GM18520 (cell line): Measurements from ENCODE around the gene KRT7.
"Not testable (repeated sequence)": the region's sequence is repeated elsewhere in the genome, so short reads cannot be mapped to it uniquely, and the experiment has no call there.

Experiments used
- ATAC-seq: cut with Tn5 transposase; IDR thresholded peaks from one replicate; pipeline ENCODE4 v1.9.1; 2021; ENCODE audit not compliant: unreplicated experiment

KRT7 gene

DNA sequence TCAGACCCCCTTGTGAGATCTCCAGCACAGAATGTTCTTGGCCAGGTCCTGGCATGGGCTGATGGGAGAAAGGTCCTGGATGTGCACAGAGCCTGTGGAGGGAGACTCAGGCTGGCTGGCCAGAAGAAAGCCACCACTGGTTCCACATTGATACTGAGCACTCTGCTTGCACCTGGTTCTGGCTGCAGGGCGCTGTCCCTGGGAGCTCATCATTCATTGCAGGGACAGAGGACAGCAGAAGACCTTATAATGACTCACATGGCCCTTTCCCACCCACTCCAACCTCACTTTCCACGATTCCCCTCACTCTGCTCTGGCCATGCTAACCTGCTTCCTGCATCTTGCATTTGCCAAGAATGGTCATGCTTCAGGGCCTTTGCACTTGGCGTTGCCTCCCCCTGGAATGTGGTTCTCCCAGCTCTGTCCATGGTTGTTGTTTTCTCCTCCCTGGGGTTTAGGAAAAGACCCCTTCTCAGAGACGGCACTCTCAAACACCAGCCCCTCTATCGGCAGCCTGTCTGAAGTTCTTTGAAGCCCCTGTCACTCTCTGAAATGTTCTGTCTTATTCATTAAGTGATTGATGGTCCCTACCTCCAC lies 10.3 kb downstream of the KRT7 start:
- no peak for ATAC-seq

DNA sequence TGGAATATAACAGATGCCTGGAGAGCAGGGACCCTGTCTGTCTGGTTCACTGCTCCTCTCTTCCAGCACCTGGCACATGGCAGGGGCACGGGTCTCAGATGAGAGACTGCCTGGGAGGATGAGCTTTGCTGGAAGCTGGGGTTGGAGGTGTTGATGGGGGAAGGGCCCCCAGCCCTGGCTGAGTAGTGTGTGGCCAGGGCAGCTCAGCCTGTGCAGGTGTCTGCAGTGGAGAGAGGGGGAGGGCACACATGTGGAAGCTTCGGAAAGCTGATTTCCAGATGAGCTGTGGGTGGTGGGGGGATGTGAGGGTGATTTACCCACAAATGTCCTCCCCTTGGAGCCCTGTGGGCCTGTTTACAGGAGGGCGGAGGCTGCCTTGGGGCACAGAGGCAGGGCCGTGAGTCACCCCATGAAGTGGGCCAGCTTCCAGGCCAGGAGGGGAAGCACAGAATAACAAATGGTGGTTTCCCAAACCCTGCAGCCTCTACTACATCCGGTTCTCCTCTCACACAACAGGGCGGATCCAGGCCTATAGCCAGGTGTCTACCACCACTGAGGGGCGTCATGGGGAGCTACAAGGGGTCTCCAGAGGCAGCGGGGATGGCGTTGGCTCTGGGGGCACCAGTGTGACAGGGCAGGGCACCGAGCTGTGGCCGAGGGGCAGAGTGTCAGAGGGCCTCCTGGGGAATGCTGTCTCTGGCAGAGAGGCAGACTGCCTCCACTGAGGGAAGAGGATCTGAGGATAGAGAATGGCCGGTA lies 11.0 kb downstream of the KRT7 start:
- ATAC-seq = peak; percentile 75

- no peak for ATAC-seq
Measured at GRCh38 chr12:52244615-52244994, 11.6 kb downstream of the KRT7 start.

- ATAC-seq = no peak
Measured at GRCh38 chr12:52245259-52245961, 12.4 kb downstream of the KRT7 start.

DNA sequence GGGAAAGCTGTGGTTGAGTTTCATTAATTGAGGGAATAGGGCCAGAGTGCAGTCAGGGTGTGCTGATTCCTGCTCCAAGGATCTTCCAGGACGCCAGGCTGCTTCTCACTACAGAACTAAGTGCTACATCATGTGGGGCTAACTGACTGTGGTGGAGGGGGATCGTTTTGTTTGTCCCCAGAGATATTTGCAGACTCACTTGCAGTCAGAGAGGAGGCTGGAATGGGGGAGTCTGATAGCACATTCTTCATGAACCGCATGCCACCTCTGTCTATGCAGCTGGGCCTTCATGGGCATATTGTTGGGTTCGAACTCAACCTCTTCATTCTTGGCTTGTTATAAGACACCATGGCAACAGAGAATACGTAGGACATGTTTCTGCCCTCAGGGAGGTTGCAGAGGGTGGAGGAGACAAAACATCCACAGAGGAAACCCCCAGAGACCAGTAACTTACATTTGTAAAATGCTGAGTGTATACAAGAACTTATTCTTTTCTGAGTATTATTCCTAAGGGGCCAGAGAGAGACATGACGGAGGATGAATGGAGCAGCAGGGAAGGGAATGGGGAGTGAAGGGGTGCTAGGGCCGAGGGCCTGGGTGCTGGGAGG lies 13.0 kb downstream of the KRT7 start:
- ATAC-seq = no peak

DNA sequence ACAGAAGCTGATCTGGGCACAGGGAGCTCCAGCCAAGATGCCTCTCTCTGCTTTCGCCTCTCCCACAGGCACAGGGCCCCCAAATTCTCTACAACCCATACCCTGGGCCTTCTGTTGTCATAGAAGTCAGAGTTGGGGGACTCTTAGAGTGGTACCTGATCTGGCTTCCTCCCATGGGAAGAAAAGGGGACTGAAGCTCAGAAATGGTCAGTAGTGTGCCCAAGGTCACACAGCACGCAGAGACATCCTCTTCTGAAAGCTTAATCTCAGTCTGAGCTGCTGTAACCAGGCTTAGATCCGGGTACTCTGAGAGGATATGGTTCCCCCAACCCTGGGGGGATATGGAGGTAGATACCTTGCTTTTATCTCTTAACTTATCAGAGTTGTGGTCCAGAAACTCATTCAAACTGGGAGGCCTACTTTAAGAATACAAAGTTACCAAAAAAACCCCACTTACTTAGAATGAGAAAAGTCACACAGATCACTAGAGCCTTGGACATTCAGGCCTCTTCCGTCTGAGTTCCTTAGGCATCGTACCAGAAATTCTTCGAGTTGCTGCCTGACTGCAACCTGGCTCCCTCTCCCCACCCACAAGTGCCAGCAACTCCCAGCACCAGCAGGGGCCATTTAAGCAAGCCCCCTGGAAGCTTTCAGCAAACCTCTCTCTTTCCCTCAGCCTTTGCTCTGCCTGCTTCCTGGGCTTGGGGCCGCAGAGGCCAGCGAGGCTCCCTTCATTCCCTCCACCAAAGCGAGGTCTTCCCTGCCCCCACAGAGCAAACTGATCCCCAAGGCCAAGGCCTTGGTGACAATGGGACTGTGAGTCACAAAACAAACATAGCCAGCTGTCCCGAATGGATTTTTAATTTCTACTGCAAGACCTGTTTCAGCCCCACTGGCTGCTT lies 13.9 kb downstream of the KRT7 start:
- ATAC-seq = no peak

DNA sequence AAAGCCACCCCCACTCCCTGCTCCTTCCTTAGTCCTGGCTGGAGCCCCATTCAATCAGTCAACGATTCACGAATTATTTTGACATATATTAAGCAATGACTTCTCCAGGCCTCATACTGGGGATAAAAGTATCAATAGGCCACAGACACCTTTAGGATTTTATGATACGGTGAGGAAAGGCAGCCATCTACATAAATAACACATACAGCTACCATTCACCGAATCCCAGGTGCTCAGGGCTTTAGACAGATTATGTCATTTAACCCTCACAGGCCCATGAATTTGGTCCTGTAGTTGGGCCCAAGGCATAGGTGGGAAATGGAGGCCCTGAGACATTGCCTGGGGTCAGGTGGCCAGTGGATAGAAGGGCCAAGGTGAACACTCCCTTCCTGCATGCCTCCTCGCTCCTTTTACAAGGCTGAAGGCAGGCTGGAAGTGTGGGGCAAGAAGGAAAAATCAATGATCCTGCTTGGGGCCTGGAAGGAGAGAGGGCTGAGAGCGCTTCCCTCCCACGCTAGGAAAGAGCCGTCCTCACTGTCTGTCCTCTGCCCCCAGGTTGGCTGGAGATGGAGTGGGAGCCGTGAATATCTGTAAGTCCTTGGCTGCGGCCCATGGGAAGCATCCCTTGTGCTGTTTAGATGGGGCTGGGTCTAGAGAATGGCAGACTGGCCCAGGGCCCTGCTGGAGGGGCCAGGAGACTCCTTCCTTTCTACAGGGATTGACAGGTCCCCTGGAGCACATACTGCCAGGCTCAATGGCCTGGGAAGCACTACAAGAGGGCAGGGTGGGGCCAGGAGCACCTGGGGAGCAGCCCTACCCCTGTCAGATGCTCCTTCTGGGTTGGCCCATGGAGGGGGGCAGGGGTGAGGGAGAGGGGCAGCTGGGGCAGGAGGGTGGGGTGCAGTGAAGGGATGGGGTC lies 14.8 kb downstream of the KRT7 start:
- no peak for ATAC-seq

GRCh38 chr12:52248541-52249461 lies 15.8 kb downstream of the KRT7 start:
- no peak for ATAC-seq

DNA sequence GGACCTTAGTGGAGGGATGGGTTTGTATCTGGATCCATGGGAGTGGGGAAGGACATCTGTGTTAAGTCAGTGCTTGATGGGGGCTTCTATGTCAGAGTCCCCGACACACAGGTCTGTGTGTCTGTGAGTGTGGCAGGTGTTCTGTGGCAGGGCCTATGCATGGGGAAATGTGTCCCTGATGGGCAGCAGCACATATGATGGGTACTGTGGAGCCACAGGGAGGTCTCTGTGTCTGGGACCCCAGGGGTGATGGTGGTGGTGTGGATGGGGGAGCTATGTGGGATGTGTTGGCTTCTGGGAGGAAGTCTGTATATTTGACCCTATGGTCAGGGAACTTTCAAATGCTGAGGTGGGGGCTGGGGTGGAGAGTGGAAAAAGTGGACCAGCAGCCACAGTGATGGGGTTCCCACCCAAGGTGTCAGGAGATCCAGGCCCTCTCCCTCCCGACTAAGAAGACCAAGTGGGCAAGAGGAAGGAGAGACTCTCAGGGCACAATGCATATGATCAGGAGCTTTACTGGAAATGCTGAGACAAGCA lies 16.5 kb downstream of the KRT7 start:
- no peak for ATAC-seq

- ATAC-seq = no peak
Measured at GRCh38 chr12:52250048-52250990, 17.3 kb downstream of the KRT7 start.

DNA sequence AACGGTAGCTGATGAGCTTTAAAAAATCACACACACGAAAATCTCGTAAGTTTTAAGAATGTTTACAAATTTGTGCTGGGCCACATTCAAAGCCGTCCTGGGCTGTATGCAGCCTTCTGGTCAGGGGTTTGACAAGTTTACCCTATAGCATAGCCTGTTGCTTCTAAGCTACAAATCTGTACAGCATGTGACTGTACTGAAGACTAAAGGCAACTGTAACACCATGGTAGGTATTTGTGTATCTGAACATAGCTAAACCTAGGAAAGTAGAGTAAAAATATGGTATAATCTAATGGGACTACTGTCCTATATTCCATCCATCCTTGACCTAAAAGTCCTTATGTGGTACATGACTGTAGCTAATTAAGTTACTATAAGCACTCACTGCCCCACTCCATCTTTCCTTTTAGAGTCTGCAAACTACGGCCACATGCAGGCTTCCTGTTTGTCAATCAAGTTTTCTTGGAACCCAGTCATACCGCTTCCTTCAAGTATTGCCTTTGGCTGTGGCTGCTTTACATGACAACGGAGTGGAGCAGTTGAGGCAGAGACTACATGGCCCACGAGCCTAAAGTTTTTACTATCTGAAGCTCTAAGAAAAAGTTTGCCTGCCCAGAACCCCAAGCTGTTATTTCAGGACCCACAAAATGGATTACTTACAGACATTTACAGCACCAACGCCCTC lies 18.5 kb downstream of the KRT7 start:
- ATAC-seq = no peak

DNA sequence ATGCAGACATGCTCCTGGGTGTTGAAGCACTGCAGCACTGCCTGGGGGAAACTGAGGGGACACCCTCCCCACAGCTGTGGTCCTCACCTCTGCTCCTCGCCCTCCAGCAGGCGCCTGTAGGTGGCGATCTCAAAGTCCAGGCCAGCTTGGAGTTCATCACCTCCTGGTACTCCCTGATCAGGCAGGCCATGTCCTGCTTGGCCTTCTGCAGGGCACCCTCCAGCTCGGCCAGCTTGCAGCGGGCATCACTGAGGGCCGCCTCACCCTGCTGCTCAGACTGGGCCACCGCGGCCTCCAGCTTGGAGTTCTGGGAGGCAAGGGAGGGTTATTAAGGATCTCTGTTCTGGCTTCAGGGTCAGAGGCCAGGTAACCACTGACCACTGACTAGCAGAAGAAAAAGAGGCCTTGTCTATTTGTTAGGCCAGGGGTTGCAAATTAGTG lies 19.2 kb downstream of the KRT7 start:
- ATAC-seq = not testable (repeated sequence)

GRCh38 chr12:52252728-52253343 lies 19.8 kb downstream of the KRT7 start:
- ATAC-seq = no peak

DNA sequence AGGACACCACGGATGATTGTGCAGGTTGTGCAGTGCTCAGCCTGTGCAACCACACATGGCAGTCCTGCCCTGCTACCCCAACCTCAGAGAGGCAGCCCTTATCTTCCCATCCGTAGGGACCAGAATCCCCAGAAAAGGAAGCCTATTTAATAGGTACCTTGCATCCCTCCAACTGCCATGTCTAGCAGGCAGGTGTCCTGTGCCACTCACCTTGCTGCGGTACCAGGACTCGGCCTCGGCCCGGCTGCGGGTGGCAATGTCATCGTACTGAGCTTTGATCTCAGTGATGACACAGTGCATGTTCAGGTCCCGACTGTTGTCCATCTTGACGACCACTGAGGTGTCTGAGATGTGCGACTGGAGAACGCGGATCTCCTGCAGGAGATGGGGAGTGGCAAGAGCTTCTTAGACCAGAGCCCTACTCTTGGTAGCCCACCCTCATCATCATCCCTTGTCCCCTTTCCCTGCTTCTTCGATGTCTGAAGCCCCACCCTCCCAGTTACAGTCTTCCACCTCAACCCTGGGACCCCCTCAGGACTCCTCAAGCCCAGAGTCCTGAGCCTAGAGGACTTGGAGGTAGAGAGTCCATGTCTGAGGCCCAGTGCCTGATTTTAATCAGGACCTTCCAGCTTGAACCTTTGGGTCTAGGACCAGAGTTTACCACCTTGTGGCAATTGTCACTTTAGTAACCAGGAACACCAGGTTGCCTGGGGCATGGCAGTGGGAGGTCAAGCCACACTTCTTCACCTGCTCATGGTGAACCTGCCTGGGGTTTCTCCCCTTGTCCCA lies 20.5 kb downstream of the KRT7 start:
- ATAC-seq = no peak

DNA sequence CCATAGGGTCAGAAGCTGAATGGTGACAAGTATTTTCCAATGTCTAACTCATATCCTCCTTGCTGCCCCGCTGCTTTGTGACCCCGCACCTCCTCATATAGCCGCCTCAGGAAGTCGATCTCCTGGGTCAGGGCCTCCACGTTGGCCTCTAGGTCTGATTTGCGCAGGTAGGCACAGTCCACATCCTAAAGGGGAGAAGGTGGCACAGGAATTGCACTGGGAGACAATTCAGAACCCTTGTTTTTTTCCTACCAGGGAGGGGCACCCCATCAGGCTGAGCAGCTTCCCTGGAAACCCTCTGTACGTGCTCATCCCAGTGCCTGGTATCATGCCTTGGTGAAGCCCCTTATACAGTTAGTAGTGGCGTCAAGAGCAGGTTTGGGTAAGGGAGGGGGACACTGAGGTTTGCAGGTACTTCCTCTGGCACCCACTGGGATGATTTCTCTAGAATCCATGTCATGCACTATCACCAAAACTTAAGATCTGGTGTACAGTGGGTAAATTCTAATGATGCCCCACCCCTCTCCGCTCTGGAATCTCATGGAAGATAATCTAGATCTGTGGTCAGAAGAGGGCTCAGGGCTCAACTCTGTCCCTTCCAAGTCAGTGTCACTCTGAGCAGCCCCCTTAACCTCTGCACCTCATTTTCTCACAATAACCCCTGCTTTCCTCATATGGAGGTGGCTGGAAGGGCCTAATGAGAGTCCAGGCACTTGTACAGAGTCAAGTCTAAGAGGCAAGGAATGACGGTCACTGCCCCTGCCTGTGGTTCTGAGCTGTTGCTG lies 21.3 kb downstream of the KRT7 start:
- ATAC-seq = no peak
